GM18873 (cell line): Measurements from ENCODE around the gene C19orf81.

Source experiments
- ATAC-seq: cut with Tn5 transposase; IDR thresholded peaks from one replicate; pipeline ENCODE4 v1.9.1; 2021; ENCODE audit warnings: mild to moderate bottlenecking, moderate library complexity, moderate number of reproducible peaks; ENCODE audit not compliant: unreplicated experiment, low FRiP score

Gene C19orf81

GRCh38 chr19:50705422-50706019, 56.3 kb downstream of the C19orf81 start:
- no peak for ATAC-seq

GRCh38 chr19:50706387-50706786, 57.1 kb downstream of the C19orf81 start:
- no peak for ATAC-seq

GRCh38 chr19:50708179-50708879, 59.1 kb downstream of the C19orf81 start:
- no peak for ATAC-seq
